ENCODE data around the gene PHLPP1. TPM values are rescaled to one million over a fixed set of nuclear protein-coding genes. Genes with fewer than 3 reads are reported as not detected.

Gene PHLPP1
- total and polyA plus RNA-seq, 2 of the 13 experiments (the other 11 are each of a cell fraction or from before 2014, with no cell fraction given), result 9.8 to 18.5 TPM

- Histone ChIP-seq H3K27me3 (ENCODE audit: control insufficient read depth in 1 of 2, insufficient read depth in 2 of 2, low read length in 2 of 2) (peaks cover 4 to 19% of the 10 kb centered on the region in 2 experiments; a peak in 3 of 5 replicates), H4K20me1 (ENCODE audit: insufficient read depth, low read length) (no peaks in the 10 kb centered on the region), H3K79me2 (ENCODE audit: insufficient read depth, low read length) (no peaks in the 10 kb centered on the region), H3K4me1 (ENCODE audit: insufficient read depth, low read length) (0 out of 2 replicates have a peak, but pooled peaks cover 6% of the 10 kb centered on the region), H3K4me3 (replicated peaks in 1 of 3; ENCODE audit: insufficient read depth in 1 of 3, low read depth in 2 of 3, low read length in 3 of 3) (no peak overlapping the region), H3K9me3 (ENCODE audit: low read length) (no peaks in the 10 kb centered on the region), H3K4me2 (ENCODE audit: low read depth, low read length) (no peak overlapping the region), H3K27ac (ENCODE audit: extremely low read length, insufficient read depth, low read length) (no peak overlapping the region), H3K36me3 (replicated peaks in 1 of 2; ENCODE audit: control insufficient read depth in 1 of 2, insufficient read depth in 2 of 2, low read length in 2 of 2) (no peaks in the 10 kb centered on the region), H2AFZ (ENCODE audit: low read length) (no peak overlapping the region), H3K9ac (ENCODE audit: insufficient read depth, low read depth, low read length) (no peak overlapping the region)
- TF ChIP-seq ZNF850 (CRISPR knock-in tag; conservative IDR thresholded peaks at IDR 0.05) (no peak), CBX2 (IDR thresholded peaks at IDR 0.05; ENCODE audit: low read depth, low read length) (no peak), CBX2 (CRISPR knock-in tag; IDR thresholded peaks at IDR 0.05; ENCODE audit: low read depth) (no peak), THYN1 (CRISPR knock-in tag; IDR thresholded peaks at IDR 0.05; ENCODE audit: borderline replicate concordance, low read depth) (no peak), HOXD1 (CRISPR knock-in tag; IDR thresholded peaks at IDR 0.05) (no peak), JDP2 (CRISPR knock-in tag; IDR thresholded peaks at IDR 0.05; ENCODE audit: borderline replicate concordance) (no peak), KLF13 (CRISPR knock-in tag; IDR thresholded peaks at IDR 0.05) (no peak), ZKSCAN5 (CRISPR knock-in tag; IDR thresholded peaks at IDR 0.05) (no peak), KLF12 (CRISPR knock-in tag; IDR thresholded peaks at IDR 0.05; ENCODE audit: borderline replicate concordance) (no peak)
- intact Hi-C loops (cut with micrococcal nuclease; ENCODE audit: unreplicated experiment) (no loop called here), in situ Hi-C loops (cut with HindIII; ENCODE audit: extremely low pct_ligation_motif_present, low pct_unique_long_range_greater_than_20kb) (loop anchor here (10.0 to 25.0 kb wide), 2 partner anchors 432 to 835 kb away; no protein-coding TSS in a partner anchor)
- CTCF ChIA-PET (ENCODE audit: low intra/inter-chr PET ratio, low total read pairs), result no interaction called here
- DNase-seq (ENCODE audit: low spot score) (no peak), FAIRE-seq (no peak), ATAC-seq (no peak)
- 38% methylated on average over 6 of the region's 6 CpGs for WGBS (ENCODE audit: low lambda C conversion rate)
- POLR2A ChIA-PET, result no interaction called here
- no TSS peak for BruUV-seq (replicated peaks)
Observed at GRCh38 chr18:63002305-63002704, 287.0 kb downstream of the PHLPP1 start.

- ChIA-PET CTCF (ENCODE audit: low intra/inter-chr PET ratio, low total read pairs) (no interaction called here), POLR2A (no interaction called here)
- 40% methylated on average over 9 of the region's 9 CpGs for WGBS (ENCODE audit: low lambda C conversion rate)
- no peak for ATAC-seq
- no peaks in the 10 kb centered on the region for H3K9me3 ChIP-seq (ENCODE audit: low read length)
- H3K4me3 ChIP-seq (replicated peaks in 1 of 3; ENCODE audit: insufficient read depth in 1 of 3, low read depth in 2 of 3, low read length in 3 of 3), result no peak overlapping the region
- BruUV-seq (replicated peaks), result no TSS peak
- peaks cover 4 to 19% of the 10 kb centered on the region in 2 experiments; a peak in 3 of 5 replicates for H3K27me3 ChIP-seq (ENCODE audit: control insufficient read depth in 1 of 2, insufficient read depth in 2 of 2, low read length in 2 of 2)
- H3K4me2 ChIP-seq (ENCODE audit: low read depth, low read length), result no peak overlapping the region
- H3K79me2 ChIP-seq (ENCODE audit: insufficient read depth, low read length), result no peaks in the 10 kb centered on the region
- no peak for DNase-seq (ENCODE audit: low spot score)
- no peak overlapping the region for H3K27ac ChIP-seq (ENCODE audit: extremely low read length, insufficient read depth, low read length)
- in situ Hi-C loops (cut with HindIII; ENCODE audit: extremely low pct_ligation_motif_present, low pct_unique_long_range_greater_than_20kb), result loop anchor here (10.0 to 25.0 kb wide), 2 partner anchors 432 to 834 kb away; no protein-coding TSS in a partner anchor
- no peak for FAIRE-seq
- H3K9ac ChIP-seq (ENCODE audit: insufficient read depth, low read depth, low read length), result no peak overlapping the region
- intact Hi-C loops (cut with micrococcal nuclease; ENCODE audit: unreplicated experiment), result no loop called here
- TF ChIP-seq ZNF256 (CRISPR knock-in tag; conservative IDR thresholded peaks at IDR 0.05) (no peak), FOXP4 (CRISPR knock-in tag; IDR thresholded peaks at IDR 0.05) (no peak), ISX (CRISPR knock-in tag; conservative IDR thresholded peaks at IDR 0.05) (no peak), ZNF841 (CRISPR knock-in tag; IDR thresholded peaks at IDR 0.05; ENCODE audit: borderline replicate concordance) (no peak), ZFY (CRISPR knock-in tag; IDR thresholded peaks at IDR 0.05) (no peak), NCOR1 (IDR thresholded peaks at IDR 0.05; ENCODE audit: borderline replicate concordance, low read length) (no peak)
- H4K20me1 ChIP-seq (ENCODE audit: insufficient read depth, low read length), result no peaks in the 10 kb centered on the region
- H3K4me1 ChIP-seq (ENCODE audit: insufficient read depth, low read length), result 0 out of 2 replicates have a peak, but pooled peaks cover 6% of the 10 kb centered on the region
- no peaks in the 10 kb centered on the region for H3K36me3 ChIP-seq (replicated peaks in 1 of 2; ENCODE audit: control insufficient read depth in 1 of 2, insufficient read depth in 2 of 2, low read length in 2 of 2)
- H2AFZ ChIP-seq (ENCODE audit: low read length), result no peak overlapping the region
Observed at GRCh38 chr18:63002803-63003445, 287.6 kb downstream of the PHLPP1 start.
